ENCODE results near the gene ZNF789. TPM values are rescaled to one million over a fixed set of nuclear protein-coding genes. Genes with fewer than 3 reads are reported as not detected.
"Not testable (repeated sequence)": the region's sequence is repeated elsewhere in the genome, so short reads cannot be mapped to it uniquely, and the experiment has no call there.

The ZNF789 gene
- polyA plus RNA-seq = 1 to 10 TPM; 4.6 to 7.6 (median 5.4) TPM

DNA sequence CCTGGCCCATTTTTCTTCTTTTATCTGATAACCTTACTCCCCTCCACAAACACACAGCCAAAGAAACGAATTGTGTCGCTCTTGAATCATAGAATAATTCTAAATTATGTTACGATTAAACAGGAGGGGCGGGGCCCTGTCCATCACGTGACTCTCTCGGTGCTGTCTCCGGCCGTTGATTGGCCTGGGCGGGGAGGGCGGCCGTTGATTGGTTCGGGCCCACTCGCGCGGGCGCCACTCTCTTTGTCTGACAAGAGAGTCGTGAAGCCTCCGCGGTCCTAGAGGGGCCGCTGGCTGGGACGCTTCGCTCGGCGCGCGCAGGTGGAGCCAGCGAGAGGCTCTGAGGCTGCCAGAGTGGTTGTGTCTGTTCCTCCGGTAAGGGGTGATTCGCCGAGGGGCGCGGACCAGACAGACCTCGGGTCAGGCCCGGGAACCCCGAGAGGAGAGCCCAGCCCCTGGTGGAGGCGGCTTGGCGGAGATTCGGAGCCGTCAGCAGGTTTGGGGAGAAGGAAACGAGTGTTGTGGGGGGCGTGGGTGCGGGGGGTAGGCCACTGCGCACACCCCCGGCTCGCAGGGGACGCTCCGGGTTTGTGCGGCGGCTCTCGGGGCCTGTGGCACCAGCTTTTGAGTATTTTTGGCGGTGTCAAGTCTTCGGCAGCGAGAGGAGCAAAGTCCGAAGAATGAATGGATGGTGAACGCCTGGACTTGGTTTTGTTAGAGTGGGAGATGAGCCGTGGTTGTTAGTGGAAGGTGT is at the start of gene ZNF789:
TSS of gene ZNF789 (plus strand) at position 330 of the 754 bp plus-strand sequence. CDS start 3,567 bp downstream, outside the sequence.
- DNase-seq = peak; percentile 91 to 94 (median 92)
- Mint-ChIP-seq H3K4me1 (peaks cover 28 to 31% of the 10 kb centered on the region in 2 donors), H3K27me3 (ENCODE audit: low read depth in 3 of 3) (peaks cover 2 to 15% (median 15%) of the 10 kb centered on the region in 3 donors), H3K27ac (peak within 1 kb of the TSS; percentile 86 to 95 (median 91)), H3K36me3 (no peaks in the 10 kb centered on the region), H3K4me3 (peak within 1 kb of the TSS; percentile 89 to 95 (median 94)), H3K9me3 (no peaks in the 10 kb centered on the region)

DNA sequence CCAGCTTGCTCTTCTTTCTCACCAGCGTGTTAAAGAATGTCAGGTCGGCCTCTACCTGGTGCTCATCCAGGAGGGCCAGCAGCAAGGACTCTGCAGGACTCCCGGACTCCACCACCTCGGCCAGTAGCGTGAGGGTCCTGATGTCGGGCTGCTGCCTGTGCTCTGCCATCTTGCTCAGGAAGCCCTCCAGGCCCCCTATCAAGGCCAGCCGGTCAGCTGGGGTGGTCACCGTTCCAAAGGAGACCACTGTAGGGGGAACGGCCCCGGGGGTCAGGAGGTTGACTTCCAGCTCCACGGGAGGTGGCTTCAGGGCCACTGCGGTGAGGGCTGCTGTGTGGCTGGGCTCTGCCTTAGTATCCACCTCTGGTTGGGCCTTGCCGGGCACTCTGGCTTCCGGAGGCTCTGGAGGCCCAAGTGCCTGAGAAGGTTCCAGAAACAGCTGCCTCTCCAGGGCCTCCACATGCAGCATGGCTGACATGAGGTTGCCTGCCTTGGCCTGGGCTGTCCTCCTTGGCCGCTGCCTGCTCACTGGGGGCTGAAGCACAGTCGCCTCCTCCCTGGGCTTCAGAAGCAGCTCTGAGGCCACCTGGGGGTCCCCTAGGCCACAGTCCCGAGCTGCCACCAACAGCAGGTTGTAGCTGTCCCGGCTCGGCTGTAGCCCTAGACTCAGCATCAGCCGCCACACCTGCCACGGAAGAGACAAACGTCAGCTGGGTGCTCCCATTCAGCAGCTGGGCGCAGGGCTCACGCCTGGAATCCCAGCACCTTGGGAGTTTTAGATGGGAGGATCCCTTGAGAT is 47.6 kb upstream of the ZNF789 start:
- Mint-ChIP-seq H3K4me1 (no peaks in the 10 kb centered on the region), H3K27me3 (ENCODE audit: low read depth in 3 of 3) (peaks cover 2 to 5% (median 2%) of the 10 kb centered on the region in 3 donors), H3K36me3 (peaks cover 0 to 5% (median 0%) of the 10 kb centered on the region in 3 donors), H3K27ac (no peak overlapping the region), H3K4me3 (no peak overlapping the region), H3K9me3 (no peaks in the 10 kb centered on the region)
- DNase-seq = no peak

DNA sequence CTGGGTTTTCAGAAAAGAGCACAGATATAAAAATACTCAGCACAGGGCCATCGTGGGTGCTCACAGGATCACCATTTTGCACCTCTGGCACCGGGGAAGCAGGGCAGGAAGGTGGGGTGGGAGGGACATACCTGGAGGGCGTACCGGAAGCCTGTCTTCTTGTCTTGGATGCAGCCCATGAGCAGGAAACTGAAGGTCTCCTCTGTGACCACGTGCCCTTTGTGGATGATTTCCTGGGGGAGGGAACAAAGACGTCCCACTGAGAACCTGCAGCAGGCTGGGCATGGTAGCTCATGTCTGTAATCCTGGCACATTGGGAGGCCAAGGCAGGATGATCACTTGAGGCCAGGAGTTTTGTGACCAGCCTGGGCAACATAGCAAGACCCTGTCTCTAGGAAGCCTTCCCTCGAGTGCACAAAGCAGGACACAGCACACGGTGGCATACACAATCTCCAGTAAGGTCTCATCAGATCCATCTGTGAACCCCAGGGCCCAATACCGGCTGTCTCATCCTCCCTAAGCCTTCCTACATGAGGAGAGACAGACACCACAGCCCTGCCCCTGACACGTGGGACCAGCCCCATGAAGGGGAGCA is 43.6 kb upstream of the ZNF789 start:
- no peak overlapping the region for H3K27ac Mint-ChIP-seq
- no peaks in the 10 kb centered on the region for H3K4me1 Mint-ChIP-seq
- DNase-seq = no peak
- H3K4me3 Mint-ChIP-seq = no peak overlapping the region
- peaks cover 0 to 3% (median 2%) of the 10 kb centered on the region in 3 donors for H3K27me3 Mint-ChIP-seq (ENCODE audit: low read depth in 3 of 3)
- H3K36me3 Mint-ChIP-seq = no peaks in the 10 kb centered on the region
- no peaks in the 10 kb centered on the region for H3K9me3 Mint-ChIP-seq

DNA sequence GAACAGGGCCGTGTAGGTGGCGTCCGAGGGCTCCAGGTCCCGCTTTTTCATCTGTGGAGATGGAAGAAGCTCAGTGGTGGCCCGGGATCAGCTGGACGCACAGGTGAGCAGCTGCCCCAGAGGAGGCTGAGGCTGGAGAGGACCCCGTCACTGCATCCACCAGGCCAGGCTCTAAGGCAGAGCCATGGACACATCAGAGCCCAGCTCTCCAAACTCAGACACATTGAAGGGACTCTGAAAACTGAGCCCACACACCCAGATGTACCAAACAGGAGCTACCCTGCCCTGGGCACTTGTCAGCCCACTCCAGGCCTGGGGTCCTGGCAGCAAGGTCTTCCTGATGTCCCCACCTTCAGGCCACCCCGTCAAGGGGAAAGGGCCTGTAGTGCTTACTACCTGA is 42.9 kb upstream of the ZNF789 start:
- no peak overlapping the region for H3K27ac Mint-ChIP-seq

DNA sequence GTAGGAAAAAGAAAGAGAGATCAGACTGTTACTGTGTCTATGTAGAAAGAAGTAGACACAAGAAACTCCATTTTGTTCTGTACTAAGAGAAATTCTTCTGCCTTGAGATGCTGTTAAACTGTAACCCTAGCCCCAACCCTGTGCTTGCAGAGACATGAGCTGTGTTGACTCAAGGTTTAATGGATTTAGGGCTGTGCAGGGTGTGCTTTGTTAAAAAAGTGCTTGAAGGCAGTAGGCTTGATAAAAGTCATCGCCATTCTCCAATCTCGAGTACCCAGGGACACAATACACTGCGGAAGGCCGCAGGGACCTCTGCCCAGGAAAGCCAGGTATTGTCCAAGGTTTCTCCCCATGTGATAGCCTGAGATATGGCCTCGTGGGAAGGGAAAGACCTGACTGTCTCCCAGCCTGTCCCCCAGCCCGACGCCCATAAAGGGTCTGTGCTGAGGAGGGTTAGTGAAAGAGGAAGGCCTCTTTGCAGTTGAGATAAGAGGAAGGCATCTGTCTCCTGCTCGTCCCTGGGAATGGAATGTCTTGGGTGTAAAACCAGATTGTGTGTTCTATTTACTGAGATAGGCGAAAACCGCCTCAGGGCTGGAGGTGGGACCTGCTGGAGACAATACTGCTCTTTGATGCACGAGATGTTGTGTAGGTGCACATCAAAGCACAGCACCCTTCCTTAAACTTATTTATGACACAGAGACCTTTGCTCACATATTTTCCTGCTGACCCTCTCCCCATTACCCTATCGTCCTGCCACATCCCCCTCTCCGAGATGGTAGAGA is 40.7 kb upstream of the ZNF789 start:
- H3K36me3 Mint-ChIP-seq; H3K27me3 Mint-ChIP-seq (ENCODE audit: low read depth in 3 of 3); H3K27ac Mint-ChIP-seq; H3K4me1 Mint-ChIP-seq; DNase-seq; H3K4me3 Mint-ChIP-seq; H3K9me3 Mint-ChIP-seq: not testable (repeated sequence)

More for the DNA sequence above, 42.9 kb upstream of the ZNF789 start:
- Mint-ChIP-seq H3K4me1 (no peaks in the 10 kb centered on the region), H3K27me3 (ENCODE audit: low read depth in 3 of 3) (peaks cover 0 to 2% (median 0%) of the 10 kb centered on the region in 3 donors), H3K9me3 (no peaks in the 10 kb centered on the region), H3K36me3 (no peaks in the 10 kb centered on the region), H3K4me3 (no peak overlapping the region)
- DNase-seq = no peak

DNA sequence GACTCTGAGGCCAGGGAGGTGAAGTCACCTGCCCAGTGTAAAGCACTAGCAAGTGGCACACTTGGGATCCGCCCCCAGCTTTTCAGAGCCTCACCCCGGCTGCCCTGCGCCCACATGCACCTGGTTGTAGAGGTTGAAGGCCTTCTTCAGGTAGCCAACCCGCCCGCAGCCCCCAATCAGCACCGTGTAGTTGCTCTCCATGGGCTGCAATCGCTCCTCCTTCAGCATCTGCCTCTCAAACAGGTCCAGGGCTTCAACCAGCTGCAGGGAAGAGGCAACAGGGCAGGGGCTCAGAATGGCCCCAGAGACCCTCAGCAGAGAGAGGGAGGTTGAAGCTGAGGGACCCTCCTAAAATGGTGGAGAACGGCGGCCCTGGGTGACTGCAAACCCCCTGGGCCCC is 39.5 kb upstream of the ZNF789 start:
- Mint-ChIP-seq H3K9me3 (no peaks in the 10 kb centered on the region), H3K27ac (peak overlapping the region in 1 of 6 donors; percentile 28), H3K4me1 (peaks cover 2 to 12% of the 10 kb centered on the region in 2 donors), H3K4me3 (no peak overlapping the region), H3K36me3 (no peaks in the 10 kb centered on the region), H3K27me3 (ENCODE audit: low read depth in 3 of 3) (peaks cover 0 to 3% (median 2%) of the 10 kb centered on the region in 3 donors)
- no peak for DNase-seq

DNA sequence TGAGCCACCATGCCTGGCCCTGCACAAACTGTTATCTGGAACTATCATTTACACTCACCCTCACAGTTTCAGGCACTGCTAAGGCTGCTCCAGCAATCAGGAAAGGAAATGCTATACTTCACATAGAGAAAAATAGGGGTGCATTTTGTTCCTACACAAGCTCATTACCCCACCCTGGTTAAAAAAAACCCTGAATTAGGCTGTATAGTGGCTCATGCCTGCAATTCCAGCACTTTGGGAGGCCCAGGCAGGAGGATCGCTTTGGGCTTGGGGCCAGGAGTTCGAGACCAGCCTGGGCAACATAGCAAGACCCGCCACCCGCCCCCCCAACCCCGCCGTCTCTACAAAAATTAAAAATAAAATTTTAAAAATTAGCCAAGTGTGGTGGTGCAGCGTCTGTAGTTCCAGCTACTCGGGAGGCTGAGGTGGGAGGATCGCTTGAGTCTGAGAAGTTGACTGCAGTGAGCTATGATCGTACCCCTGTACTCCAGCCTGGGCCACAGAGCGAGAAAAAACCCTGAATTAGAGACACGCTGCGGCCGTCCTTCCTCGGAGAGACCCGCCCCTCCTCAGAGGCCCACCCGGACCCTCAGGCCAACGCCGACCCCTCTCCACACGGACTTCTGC is 34.6 kb upstream of the ZNF789 start:
- H3K9me3 Mint-ChIP-seq = no peaks in the 10 kb centered on the region
- DNase-seq = no peak
- peaks cover 2 to 5% (median 3%) of the 10 kb centered on the region in 3 donors for H3K27me3 Mint-ChIP-seq (ENCODE audit: low read depth in 3 of 3)
- peaks cover 23 to 40% of the 10 kb centered on the region in 2 donors for H3K4me1 Mint-ChIP-seq
- peak overlapping the region; percentile 94 to 96 (median 95) for H3K4me3 Mint-ChIP-seq
- peak overlapping the region; percentile 85 to 94 (median 92) for H3K27ac Mint-ChIP-seq
- H3K36me3 Mint-ChIP-seq = peaks cover 0 to 4% (median 2%) of the 10 kb centered on the region in 3 donors

DNA sequence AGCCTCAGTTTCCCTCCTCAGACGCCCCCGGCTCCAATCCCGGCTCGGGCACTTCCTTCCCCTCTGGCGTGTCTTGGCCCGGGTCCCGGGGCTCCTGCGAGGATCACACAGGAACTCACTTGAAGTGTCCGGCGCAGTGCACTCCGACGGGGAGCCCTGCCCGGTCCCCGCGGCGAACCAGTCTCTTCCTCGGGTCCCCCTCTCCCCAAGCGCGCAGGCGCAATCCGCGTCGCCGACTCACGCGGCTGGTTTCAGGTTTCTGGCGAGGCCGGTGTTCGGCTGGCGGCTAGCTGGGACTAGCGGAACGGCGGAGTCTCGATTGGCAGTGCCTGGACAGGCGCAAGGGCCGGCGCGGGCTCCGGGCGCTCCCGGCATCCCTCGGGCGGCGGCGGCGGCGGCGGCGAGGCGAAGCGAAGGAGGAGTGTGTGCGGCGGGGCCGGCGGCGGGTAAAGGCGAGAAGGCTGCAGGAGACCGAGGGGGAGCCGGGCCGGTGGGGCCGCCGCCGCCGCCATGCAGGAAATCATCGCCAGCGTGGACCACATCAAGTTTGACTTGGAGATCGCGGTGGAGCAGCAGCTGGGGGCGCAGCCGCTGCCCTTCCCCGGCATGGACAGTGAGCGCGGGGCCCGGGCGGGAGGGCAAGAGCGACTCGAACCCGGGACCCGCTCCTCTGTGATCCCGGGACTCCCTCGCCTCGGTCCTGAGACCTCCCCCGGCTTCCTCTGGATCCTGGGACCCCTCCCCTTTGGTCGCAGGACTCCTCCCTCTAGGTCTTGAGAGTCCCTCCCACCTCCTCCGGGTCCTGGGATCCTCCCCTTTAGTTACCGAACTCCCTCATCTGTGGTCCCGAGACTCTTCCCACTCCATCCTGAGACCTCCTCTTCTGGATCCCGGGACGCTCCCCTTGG is 33.9 kb upstream of the ZNF789 start, which contains the start of the genes CPSF4 and PTCD1:
TSS of gene CPSF4 (plus strand) at position 371 of the 908 bp plus-strand sequence. CDS start at position 511, 140 bp downstream.
TSS of gene PTCD1 (minus strand) at position 226 of the 908 bp plus-strand sequence. CDS start 3,556 bp downstream, outside the sequence.
- Mint-ChIP-seq H3K27me3 (ENCODE audit: low read depth in 3 of 3) (peaks cover 2 to 5% (median 3%) of the 10 kb centered on the region in 3 donors), H3K4me3 (peak within 1 kb of the TSS; percentile 94 to 96 (median 95)), H3K27ac (peak within 1 kb of the TSS; percentile 85 to 95 (median 92)), H3K9me3 (no peaks in the 10 kb centered on the region), H3K36me3 (peaks cover 0 to 7% (median 4%) of the 10 kb centered on the region in 3 donors), H3K4me1 (peaks cover 23 to 43% of the 10 kb centered on the region in 2 donors)
- DNase-seq = peak; percentile 90 to 93 (median 90)

DNA sequence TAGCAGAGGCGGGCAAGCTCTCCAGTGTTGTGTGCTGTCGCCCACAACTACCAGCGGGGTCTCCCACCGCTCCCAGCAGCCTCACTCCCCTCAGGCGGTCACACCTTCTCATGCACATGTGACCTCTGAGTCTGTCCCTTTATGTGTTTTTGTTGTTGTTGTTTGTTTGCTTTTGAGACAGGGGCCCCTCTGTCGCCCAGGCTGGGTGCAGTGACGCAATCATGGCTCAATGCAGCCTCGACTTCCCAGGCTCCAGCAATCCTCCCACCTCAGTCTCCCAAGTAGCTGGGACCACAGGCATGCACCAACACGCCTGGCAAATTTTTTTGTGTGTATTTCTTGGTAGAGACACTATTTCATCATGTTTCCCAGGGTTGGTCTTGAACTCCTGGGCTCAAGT is 32.5 kb upstream of the ZNF789 start:
- H3K9me3 Mint-ChIP-seq = no peaks in the 10 kb centered on the region
- peak overlapping the region; percentile 94 to 96 (median 95) for H3K4me3 Mint-ChIP-seq
- H3K27me3 Mint-ChIP-seq (ENCODE audit: low read depth in 3 of 3) = peaks cover 2 to 5% (median 3%) of the 10 kb centered on the region in 3 donors
- no peak for DNase-seq
- peak overlapping the region; percentile 21 to 95 (median 85) for H3K27ac Mint-ChIP-seq
- peaks cover 23 to 43% of the 10 kb centered on the region in 2 donors for H3K4me1 Mint-ChIP-seq
- H3K36me3 Mint-ChIP-seq = peaks cover 0 to 11% (median 4%) of the 10 kb centered on the region in 3 donors

DNA sequence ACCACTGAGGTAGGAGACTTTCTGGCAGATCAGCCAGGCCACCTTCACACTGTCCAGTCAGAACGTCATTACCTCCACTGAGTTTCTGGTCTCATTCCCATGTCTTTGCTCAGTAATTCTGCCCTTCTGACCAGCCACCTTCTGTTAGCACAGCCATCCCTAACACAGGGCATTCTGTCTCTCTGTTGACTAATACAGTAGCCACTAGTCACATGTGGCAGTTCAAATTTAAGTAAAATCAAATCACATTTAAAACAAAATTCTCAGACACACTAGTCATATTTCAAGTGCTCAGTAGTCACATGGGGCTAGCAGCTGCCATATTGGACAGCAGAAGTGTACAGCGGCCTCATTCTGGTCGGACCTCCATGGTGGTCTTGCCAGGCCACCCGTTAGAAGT is 26.6 kb upstream of the ZNF789 start:
- no peak for DNase-seq
- Mint-ChIP-seq H3K27ac (peak overlapping the region in 2 of 6 donors; percentile 62 to 69), H3K27me3 (ENCODE audit: low read depth in 3 of 3) (peaks cover 0 to 5% (median 0%) of the 10 kb centered on the region in 3 donors), H3K36me3 (peaks cover 0 to 19% (median 4%) of the 10 kb centered on the region in 3 donors), H3K4me1 (peaks cover 2 to 14% of the 10 kb centered on the region in 2 donors), H3K9me3 (peaks cover 0 to 2% (median 0%) of the 10 kb centered on the region in 6 donors), H3K4me3 (no peak overlapping the region)

DNA sequence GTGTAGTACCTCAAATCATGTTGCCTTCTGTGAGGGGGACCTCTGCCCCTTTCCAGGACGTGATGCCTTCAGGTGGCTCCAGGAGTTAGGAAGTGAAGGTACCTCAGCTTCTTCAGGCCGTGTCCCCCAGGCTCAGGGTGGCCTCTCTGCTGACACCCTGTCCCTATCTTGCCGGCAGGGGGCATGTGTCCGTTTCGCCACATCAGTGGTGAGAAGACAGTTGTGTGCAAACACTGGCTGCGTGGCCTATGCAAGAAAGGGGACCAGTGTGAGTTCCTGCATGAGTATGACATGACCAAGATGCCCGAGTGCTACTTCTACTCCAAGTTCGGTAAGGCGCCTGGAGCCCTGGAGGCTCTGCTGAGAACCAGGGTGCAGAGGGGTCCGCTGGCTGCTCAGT is 24.7 kb upstream of the ZNF789 start:
- H3K4me1 Mint-ChIP-seq = peaks cover 0 to 4% of the 10 kb centered on the region in 2 donors
- no peak for DNase-seq
- peaks cover 0 to 2% (median 0%) of the 10 kb centered on the region in 6 donors for H3K9me3 Mint-ChIP-seq
- H3K4me3 Mint-ChIP-seq = no peak overlapping the region
- no peak overlapping the region for H3K27ac Mint-ChIP-seq
- H3K27me3 Mint-ChIP-seq (ENCODE audit: low read depth in 3 of 3) = peaks cover 0 to 5% (median 1%) of the 10 kb centered on the region in 3 donors
- peaks cover 0 to 17% (median 3%) of the 10 kb centered on the region in 3 donors for H3K36me3 Mint-ChIP-seq
